ENCODE results near the gene PDPN. TPM values are rescaled to one million over a fixed set of nuclear protein-coding genes. Genes with fewer than 3 reads are reported as not detected.

PDPN gene
- total and polyA plus RNA-seq, 2 of the 13 experiments (the other 11 are each of a cell fraction or from before 2014, with no cell fraction given), result not detected

- WGBS (ENCODE audit: low lambda C conversion rate), result 11% methylated on average over 5 of the region's 5 CpGs
- no peak for TF ChIP-seq SP2 (CRISPR knock-in tag; IDR thresholded peaks at IDR 0.05)
- TF ChIP-seq SKI (IDR thresholded peaks at IDR 0.05; ENCODE audit: partially characterized antibody), result no peak
- no peak for TF ChIP-seq ZZZ3 (CRISPR knock-in tag; IDR thresholded peaks at IDR 0.05; ENCODE audit: borderline replicate concordance)
- no peak for TF ChIP-seq NKX3-1 (CRISPR knock-in tag; IDR thresholded peaks at IDR 0.05)
- no peak for TF ChIP-seq ZNF777 (CRISPR knock-in tag; IDR thresholded peaks at IDR 0.05)
- no peak for TF ChIP-seq SCMH1 (CRISPR knock-in tag; IDR thresholded peaks at IDR 0.05; ENCODE audit: borderline replicate concordance)
- no peak for TF ChIP-seq E2F5 (CRISPR knock-in tag; conservative IDR thresholded peaks at IDR 0.05)
- no peak for TF ChIP-seq ZNF101 (CRISPR knock-in tag; IDR thresholded peaks at IDR 0.05; ENCODE audit: borderline replicate concordance, low read depth)
- TF ChIP-seq MAFF (IDR thresholded peaks at IDR 0.05; ENCODE audit: low read depth, low read length), result no peak
- no peak for TF ChIP-seq SP4 (CRISPR knock-in tag; IDR thresholded peaks at IDR 0.05)
- no peak for TF ChIP-seq NFATC3 (CRISPR knock-in tag; IDR thresholded peaks at IDR 0.05)
- TF ChIP-seq ZNF34 (CRISPR knock-in tag; IDR thresholded peaks at IDR 0.05; ENCODE audit: borderline replicate concordance), result no peak
- TF ChIP-seq ZBTB43 (CRISPR knock-in tag; conservative IDR thresholded peaks at IDR 0.05), result no peak
- TF ChIP-seq HIC2 (CRISPR knock-in tag; IDR thresholded peaks at IDR 0.05; ENCODE audit: low read depth), result no peak
- TF ChIP-seq ATF7 (IDR thresholded peaks at IDR 0.05), result no peak
- no peak for TF ChIP-seq ATF7 (CRISPR knock-in tag; IDR thresholded peaks at IDR 0.05)
- no peak for TF ChIP-seq ZFP36 (IDR thresholded peaks at IDR 0.05; ENCODE audit: borderline replicate concordance, low read depth, low read length, partially characterized antibody)
- no peak for TF ChIP-seq HMGXB3 (CRISPR knock-in tag; IDR thresholded peaks at IDR 0.05; ENCODE audit: borderline replicate concordance)
Measured at GRCh38 chr1:13544221-13544556, 39.4 kb upstream of the PDPN start.

More at GRCh38 chr1:13544221-13544556, 39.4 kb upstream of the PDPN start:
- no peak for DNase-seq (ENCODE audit: low spot score)
- ChIA-PET CTCF (ENCODE audit: low intra/inter-chr PET ratio, low total read pairs) (no interaction called here), POLR2A (no interaction called here)
- H4K20me1 ChIP-seq (ENCODE audit: insufficient read depth, low read length), result no peaks in the 10 kb centered on the region
- in situ Hi-C loops (cut with HindIII; ENCODE audit: extremely low pct_ligation_motif_present, low pct_unique_long_range_greater_than_20kb), result no loop called here
- no peak for FAIRE-seq
- no peaks in the 10 kb centered on the region for H3K36me3 ChIP-seq (replicated peaks in 1 of 2; ENCODE audit: control insufficient read depth in 1 of 2, insufficient read depth in 2 of 2, low read length in 2 of 2)
- no peak overlapping the region for H3K4me3 ChIP-seq (replicated peaks in 1 of 3; ENCODE audit: insufficient read depth in 1 of 3, low read depth in 2 of 3, low read length in 3 of 3)
- H3K9me3 ChIP-seq (ENCODE audit: low read length), result no peaks in the 10 kb centered on the region
- peaks cover 1 to 7% of the 10 kb centered on the region in 2 experiments; a peak in 4 of 5 replicates for H3K27me3 ChIP-seq (ENCODE audit: control insufficient read depth in 1 of 2, insufficient read depth in 2 of 2, low read length in 2 of 2)
- intact Hi-C loops (cut with micrococcal nuclease; ENCODE audit: unreplicated experiment), result no loop called here
- no peak overlapping the region for H3K9ac ChIP-seq (ENCODE audit: insufficient read depth, low read depth, low read length)
- no peak overlapping the region for H2AFZ ChIP-seq (ENCODE audit: low read length)
- no peak overlapping the region for H3K27ac ChIP-seq (ENCODE audit: extremely low read length, insufficient read depth, low read length)
- H3K79me2 ChIP-seq (ENCODE audit: insufficient read depth, low read length), result no peaks in the 10 kb centered on the region
- H3K4me2 ChIP-seq (ENCODE audit: low read depth, low read length), result no peak overlapping the region
- no TSS peak for BruUV-seq (replicated peaks)
- no peaks in the 10 kb centered on the region for H3K4me1 ChIP-seq (ENCODE audit: insufficient read depth, low read length)
- no peak for ATAC-seq
